Measurements from ENCODE around the gene SOX6.

Gene SOX6

DNA sequence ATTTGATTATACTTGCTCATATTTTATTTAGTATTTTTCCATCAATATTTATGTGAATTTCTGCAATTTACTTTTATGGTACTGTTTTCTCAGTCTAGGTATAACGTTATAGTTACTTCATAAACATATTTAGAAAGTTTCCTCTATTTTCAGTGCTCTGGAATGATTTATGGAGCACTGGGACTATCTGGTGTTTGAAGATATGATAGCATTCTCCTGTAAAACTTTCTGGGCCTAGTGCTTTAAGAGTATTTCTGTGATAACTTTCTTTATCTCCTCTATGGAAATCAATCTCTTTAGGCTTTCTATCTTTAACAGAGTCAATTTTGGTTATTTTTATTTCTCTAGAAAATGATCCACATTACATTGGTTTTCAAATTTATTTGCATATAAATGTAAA is 85.1 kb downstream of the SOX6 start:
- Histone ChIP-seq H3K9ac (no peak overlapping the region), H4K20me1 (ENCODE audit: insufficient read depth) (no peaks in the 10 kb centered on the region; the same call in 1 of the 2 replicates), H3K36me3 (ENCODE audit: insufficient read depth) (no peaks in the 10 kb centered on the region), H3K27ac (no peak overlapping the region), H3K27me3 (ENCODE audit: insufficient read depth, low read depth) (no peaks in the 10 kb centered on the region), H3K4me1 (ENCODE audit: low read depth, poor library complexity, severe bottlenecking) (no peaks in the 10 kb centered on the region), H3K79me2 (ENCODE audit: insufficient read depth, low read depth) (no peaks in the 10 kb centered on the region), H3K4me2 (no peak overlapping the region), H2AFZ (ENCODE audit: low read depth) (no peak overlapping the region), H3K4me3 (IDR thresholded peaks at IDR 0.05; ENCODE audit: insufficient read depth, low read depth, low read length) (no peak overlapping the region)
- TF ChIP-seq, protein P1, sequence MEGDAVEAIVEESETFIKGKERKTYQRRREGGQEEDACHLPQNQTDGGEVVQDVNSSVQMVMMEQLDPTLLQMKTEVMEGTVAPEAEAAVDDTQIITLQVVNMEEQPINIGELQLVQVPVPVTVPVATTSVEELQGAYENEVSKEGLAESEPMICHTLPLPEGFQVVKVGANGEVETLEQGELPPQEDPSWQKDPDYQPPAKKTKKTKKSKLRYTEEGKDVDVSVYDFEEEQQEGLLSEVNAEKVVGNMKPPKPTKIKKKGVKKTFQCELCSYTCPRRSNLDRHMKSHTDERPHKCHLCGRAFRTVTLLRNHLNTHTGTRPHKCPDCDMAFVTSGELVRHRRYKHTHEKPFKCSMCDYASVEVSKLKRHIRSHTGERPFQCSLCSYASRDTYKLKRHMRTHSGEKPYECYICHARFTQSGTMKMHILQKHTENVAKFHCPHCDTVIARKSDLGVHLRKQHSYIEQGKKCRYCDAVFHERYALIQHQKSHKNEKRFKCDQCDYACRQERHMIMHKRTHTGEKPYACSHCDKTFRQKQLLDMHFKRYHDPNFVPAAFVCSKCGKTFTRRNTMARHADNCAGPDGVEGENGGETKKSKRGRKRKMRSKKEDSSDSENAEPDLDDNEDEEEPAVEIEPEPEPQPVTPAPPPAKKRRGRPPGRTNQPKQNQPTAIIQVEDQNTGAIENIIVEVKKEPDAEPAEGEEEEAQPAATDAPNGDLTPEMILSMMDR (conservative IDR thresholded peaks at IDR 0.05; ENCODE audit: low read depth, low read length), result no peak

DNA sequence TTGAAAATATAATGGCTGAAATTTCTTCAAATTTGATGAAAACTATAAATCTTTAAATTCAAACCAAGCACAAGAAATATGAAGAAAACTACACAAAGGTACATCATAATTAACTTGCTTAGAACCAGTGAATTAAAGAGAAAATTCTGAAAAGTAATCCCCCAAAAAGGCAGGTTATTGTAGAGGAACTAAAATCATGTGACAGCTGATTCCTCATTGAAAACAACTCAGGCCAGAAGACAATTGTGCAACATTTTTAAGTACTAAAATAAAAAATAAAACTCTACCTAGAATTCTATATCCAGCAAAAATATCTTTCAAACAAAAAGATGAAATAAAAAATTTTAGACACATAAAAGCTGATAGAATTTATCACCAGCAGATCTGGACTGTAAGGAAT is 90.3 kb downstream of the SOX6 start:
- no peak overlapping the region for H3K4me3 ChIP-seq (IDR thresholded peaks at IDR 0.05; ENCODE audit: insufficient read depth, low read depth, low read length)
- H4K20me1 ChIP-seq (ENCODE audit: insufficient read depth), result no peaks in the 10 kb centered on the region
- no peaks in the 10 kb centered on the region for H3K36me3 ChIP-seq (ENCODE audit: insufficient read depth)
- H2AFZ ChIP-seq (ENCODE audit: low read depth), result no peak overlapping the region
- H3K9ac ChIP-seq, result no peak overlapping the region
- no peaks in the 10 kb centered on the region for H3K79me2 ChIP-seq (ENCODE audit: insufficient read depth, low read depth)
- no peaks in the 10 kb centered on the region for H3K27me3 ChIP-seq (ENCODE audit: insufficient read depth, low read depth)
- no peak overlapping the region for H3K27ac ChIP-seq
- H3K4me1 ChIP-seq (ENCODE audit: low read depth, poor library complexity, severe bottlenecking), result no peaks in the 10 kb centered on the region
- no peak overlapping the region for H3K4me2 ChIP-seq
- TF ChIP-seq, protein P1 (conservative IDR thresholded peaks at IDR 0.05; ENCODE audit: low read depth, low read length), result no peak

DNA sequence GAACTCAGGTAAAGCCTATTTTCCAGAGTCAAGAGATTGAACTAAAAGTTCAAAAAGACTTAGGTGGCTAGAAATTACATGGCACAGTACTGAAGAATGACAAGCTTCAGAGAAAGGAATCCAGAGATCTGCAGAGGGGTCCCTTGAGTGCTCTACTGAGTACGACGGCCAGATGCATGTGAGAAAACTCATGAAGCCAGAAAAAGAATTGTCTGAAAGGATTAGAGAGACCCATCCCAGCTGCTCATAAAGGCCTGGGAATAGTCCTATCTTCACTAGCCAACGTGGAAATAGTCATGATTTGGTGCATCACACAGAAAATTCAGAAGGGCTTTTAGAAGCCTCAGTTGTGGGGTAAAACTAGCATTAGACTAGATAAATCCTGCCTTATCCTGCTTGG is 91.3 kb downstream of the SOX6 start:
- H3K4me3 ChIP-seq (IDR thresholded peaks at IDR 0.05; ENCODE audit: insufficient read depth, low read depth, low read length), result no peak overlapping the region
- no peaks in the 10 kb centered on the region for H3K27me3 ChIP-seq (ENCODE audit: insufficient read depth, low read depth)
- no peak overlapping the region for H3K27ac ChIP-seq
- H3K4me2 ChIP-seq, result no peak overlapping the region
- no peaks in the 10 kb centered on the region for H4K20me1 ChIP-seq (ENCODE audit: insufficient read depth)
- no peaks in the 10 kb centered on the region for H3K4me1 ChIP-seq (ENCODE audit: low read depth, poor library complexity, severe bottlenecking)
- no peak overlapping the region for H2AFZ ChIP-seq (ENCODE audit: low read depth)
- TF ChIP-seq, protein P1 (conservative IDR thresholded peaks at IDR 0.05; ENCODE audit: low read depth, low read length), result no peak
- H3K36me3 ChIP-seq (ENCODE audit: insufficient read depth), result no peaks in the 10 kb centered on the region
- H3K79me2 ChIP-seq (ENCODE audit: insufficient read depth, low read depth), result no peaks in the 10 kb centered on the region
- no peak overlapping the region for H3K9ac ChIP-seq

DNA sequence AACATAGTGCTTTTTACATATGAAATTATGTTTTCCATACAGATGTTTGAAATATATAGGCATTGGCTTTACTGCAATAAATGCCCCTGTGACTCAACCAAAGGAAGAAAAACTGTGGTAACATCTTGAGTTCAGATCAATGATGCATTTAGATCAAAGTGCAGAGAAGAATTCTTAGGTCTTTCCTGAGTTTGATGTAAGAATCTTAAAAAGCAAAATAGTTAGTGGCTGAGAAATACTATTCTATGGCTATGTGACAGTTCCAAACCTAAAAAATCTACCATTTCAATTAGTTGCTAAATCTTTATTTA is 93.7 kb downstream of the SOX6 start:
- Histone ChIP-seq H3K27ac (no peak overlapping the region), H3K27me3 (ENCODE audit: insufficient read depth, low read depth) (no peaks in the 10 kb centered on the region), H3K4me2 (no peak overlapping the region), H3K36me3 (ENCODE audit: insufficient read depth) (no peaks in the 10 kb centered on the region), H2AFZ (ENCODE audit: low read depth) (no peak overlapping the region), H3K4me1 (ENCODE audit: low read depth, poor library complexity, severe bottlenecking) (no peaks in the 10 kb centered on the region), H3K4me3 (IDR thresholded peaks at IDR 0.05; ENCODE audit: insufficient read depth, low read depth, low read length) (no peak overlapping the region), H4K20me1 (ENCODE audit: insufficient read depth) (no peaks in the 10 kb centered on the region), H3K9ac (no peak overlapping the region), H3K79me2 (ENCODE audit: insufficient read depth, low read depth) (no peaks in the 10 kb centered on the region)
- TF ChIP-seq, protein P1 (conservative IDR thresholded peaks at IDR 0.05; ENCODE audit: low read depth, low read length), result no peak
